Muscle of back (tissue), 11 donors: ENCODE measurements around the gene CASZ1. TPM values are rescaled to one million over a fixed set of nuclear protein-coding genes. Genes with fewer than 3 reads are reported as not detected.

Experiments
- DNase-seq, 3 donors: peaks; one replicate each; pipeline versions ENCODE4 v3.0.0 to v3.0.0-alpha.2; 2013
- polyA plus RNA-seq, 10 donors: library from polyadenylated mRNA; unstranded; fragments of 120-200 nt; gene quantifications; one replicate each; pipeline ENCODE4 v1.2.1, GENCODE V29; 2013; ENCODE audit not compliant: insufficient read length in 10 of 10

CASZ1 gene
- polyA plus RNA-seq, 10 donors = 28.3 to 57.9 (median 43.4) TPM

GRCh38 chr1:10608690-10609089, 187.8 kb downstream of the CASZ1 start:
- no peak for DNase-seq

DNA sequence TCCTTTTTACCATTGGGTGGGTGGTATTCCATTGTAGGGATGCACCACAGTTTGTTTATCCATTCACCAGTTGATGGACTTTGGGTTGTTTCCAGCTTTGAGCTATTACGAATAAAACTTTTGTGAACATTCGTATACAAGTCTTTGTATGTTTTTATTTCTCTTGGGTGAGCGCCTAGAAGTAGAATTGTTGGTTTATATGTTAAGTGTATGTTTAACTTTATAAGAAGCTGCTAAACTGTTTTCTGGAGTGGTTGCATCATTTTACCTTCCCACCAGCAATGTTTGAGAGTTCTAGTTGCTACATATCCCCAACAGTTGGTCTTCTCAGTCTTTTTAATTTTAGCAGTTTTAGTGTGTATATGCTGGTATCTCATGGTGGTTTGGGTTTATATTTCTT, 189.2 kb downstream of the CASZ1 start:
- no peak for DNase-seq

DNA sequence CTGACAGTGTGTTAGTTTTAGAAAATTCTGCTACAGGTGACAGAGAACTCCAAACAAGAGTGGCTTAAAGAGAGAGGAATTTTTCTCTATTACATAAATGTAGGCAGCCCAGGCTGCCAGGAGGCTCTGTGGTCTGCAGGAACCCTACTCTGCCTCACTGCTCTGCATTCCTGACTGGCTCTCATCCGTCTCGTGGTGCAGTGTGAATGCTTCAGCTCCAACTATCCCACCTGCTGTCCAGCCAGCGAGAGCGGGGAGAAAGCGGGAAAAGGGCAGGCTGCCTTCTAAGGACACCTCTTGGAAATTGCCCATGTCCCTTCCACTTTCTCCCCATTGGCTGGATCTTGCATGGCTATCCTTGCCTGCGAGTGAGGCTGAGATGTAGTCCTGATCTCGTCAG, 190.4 kb downstream of the CASZ1 start:
- DNase-seq = no peak

DNA sequence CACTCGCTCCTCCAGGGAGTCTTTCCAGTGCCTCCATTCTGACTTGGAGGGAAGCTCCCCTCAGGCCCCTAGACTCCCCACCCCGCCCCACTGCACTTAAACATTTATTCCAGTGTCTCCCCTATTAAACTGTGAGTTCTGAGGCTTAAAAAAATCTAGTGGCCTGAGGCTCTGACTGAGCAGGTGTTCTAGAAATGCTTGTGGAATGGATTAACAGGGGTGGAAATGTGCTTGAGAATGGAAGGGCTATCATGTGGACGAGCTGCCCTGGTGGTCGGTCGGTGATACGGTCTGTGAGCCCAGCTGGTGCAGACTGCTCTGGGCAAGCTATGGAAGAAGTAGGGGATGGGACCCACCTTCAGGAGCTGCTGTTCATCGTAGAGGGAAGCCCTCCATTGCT, 191.5 kb downstream of the CASZ1 start:
- DNase-seq = no peak

DNA sequence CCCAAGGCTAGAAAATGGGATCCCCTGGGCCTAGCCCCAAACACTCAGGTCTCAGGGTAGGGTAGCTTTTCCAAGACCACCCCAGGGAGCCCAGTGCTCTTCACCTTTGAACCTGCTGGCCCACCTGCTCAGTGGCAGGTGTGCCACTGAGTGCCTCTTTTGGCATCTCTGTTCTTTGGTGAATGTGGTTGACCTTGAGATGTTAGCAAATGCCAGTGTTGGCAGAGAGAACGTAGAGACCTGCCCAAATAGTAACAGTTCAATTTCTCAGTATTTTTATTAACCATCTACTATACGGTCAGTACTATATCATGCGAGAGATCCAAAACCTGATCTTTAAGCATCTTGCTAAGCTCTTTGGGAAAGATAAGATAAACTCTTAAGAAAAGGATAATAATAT, 193.5 kb downstream of the CASZ1 start:
- no peak for DNase-seq

GRCh38 chr1:10601342-10602070, 194.9 kb downstream of the CASZ1 start:
- peak in 2 of 3 donors; percentile 13 to 55 for DNase-seq

DNA sequence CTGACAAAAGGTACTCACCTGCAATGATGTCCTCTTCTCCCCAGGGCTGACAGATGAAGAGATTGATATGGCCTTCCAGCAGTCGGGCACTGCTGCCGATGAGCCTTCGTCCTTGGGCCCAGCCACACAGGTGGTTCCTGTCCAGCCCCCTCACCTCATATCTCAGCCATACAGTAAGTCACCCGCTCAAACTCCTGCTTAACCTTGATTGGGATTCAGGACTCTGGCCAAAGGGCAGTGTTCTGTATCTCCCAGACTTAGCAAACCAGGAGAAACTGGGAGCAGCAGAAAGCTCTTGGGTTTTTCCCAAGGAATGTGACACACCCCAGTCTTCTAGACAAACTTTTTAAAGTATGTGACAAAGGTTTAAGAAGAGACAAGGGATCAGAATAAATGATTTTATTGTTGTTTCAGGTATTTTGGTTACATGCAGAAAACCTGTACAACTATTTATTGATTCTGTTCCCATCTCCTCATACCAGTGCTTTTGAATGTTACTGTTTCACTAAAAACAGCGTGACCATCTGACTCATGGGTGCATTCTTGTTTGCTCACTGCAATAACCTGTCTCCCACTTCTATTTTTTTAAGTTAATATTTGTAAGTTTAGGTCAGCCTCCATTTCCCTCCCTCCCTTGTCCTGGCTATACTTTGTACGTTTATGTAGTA, 197.1 kb downstream of the CASZ1 start:
- DNase-seq = no peak

- DNase-seq = peak in 2 of 3 donors; percentile 34 to 61
Observed at GRCh38 chr1:10598389-10598702, 198.1 kb downstream of the CASZ1 start.

DNA sequence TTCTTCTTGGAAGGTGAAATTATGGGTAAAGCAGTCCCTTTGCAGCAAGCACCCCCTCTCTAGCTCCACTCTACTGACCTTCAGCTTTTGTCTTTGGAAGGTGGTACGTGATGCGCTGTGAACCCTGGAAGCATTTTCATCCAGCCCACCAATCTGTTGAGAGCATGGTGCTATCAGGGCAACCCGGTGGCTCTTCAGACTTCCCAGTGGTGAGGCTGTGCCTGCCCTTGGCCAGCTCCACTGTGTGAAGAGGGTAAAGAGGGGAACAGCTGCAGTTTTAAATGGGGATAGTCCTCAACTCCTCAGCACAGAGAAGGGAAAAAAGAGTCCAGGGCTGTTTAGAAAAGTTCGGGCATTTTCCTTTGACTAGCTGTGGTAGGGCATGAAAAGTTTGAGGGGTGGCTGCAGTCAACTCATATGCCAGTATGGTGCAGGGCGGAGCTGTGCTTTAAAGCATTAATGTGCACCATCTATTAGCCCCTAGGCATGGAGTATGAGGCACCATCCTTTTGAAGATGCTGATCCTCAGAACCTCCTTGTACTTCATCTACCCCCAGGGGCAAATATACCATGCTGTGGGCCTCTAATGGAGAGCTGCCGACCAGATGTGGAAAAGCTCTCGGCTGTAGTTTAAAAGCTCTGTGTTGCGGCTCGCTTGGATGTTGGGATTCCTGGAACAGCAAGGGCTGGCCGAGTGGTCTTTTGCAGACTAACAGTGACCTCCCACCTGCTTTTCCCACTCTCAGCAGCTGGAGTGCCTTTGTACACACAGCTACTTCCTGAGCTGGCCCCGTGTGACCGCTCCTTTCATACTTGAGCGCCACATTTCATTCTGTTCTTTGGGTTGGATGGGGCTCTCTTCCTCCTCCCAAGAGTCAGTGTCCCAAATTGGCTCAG, 198.7 kb downstream of the CASZ1 start:
- peak in 2 of 3 donors; percentile 13 to 18 for DNase-seq

DNA sequence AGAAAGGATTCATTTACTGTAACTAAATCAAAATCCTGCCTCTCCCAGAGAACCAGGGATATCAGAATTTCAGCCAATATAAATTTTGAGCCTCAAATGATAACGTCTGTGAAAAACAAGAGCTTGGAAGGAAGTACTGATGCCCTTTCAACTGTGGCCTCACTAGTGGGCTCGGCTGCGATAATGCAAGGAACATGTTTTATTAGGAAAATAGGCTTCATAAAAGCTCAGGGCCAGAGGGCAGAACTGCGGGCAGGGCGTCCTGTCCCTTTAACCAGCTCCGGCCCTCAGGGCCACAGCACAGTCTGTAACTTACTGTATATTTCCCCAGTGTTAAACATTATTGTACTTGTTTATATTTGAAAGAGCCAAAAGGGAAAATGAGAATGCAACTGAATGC, 199.7 kb downstream of the CASZ1 start:
- DNase-seq = no peak

GRCh38 chr1:10594595-10595223, 201.7 kb downstream of the CASZ1 start:
- no peak for DNase-seq

- no peak for DNase-seq
Observed at GRCh38 chr1:10593750-10594149, 202.7 kb downstream of the CASZ1 start.

- no peak for DNase-seq
Observed at GRCh38 chr1:10592373-10592772, 204.1 kb downstream of the CASZ1 start.

DNA sequence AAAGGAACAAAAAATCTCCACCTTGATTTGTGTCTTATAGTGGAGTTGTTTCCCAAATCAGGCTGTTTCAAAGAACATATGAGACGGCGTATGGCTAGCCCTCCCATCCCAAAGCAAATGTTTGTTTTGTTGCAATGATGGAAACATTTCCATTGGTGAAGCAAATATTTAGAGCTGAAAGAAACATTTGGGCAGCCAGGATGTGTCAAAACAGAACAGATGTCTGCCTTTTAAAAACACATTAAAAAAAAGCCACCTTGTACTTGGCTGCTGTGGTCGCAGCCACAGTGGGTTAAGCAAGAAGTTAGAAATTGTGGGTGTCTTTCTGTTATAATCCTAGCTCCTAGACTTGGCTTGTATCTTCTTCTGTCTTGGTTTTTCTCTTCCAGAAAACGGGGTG, 205.4 kb downstream of the CASZ1 start:
- no peak for DNase-seq

GRCh38 chr1:10589074-10589473, 207.4 kb downstream of the CASZ1 start:
- no peak for DNase-seq

DNA sequence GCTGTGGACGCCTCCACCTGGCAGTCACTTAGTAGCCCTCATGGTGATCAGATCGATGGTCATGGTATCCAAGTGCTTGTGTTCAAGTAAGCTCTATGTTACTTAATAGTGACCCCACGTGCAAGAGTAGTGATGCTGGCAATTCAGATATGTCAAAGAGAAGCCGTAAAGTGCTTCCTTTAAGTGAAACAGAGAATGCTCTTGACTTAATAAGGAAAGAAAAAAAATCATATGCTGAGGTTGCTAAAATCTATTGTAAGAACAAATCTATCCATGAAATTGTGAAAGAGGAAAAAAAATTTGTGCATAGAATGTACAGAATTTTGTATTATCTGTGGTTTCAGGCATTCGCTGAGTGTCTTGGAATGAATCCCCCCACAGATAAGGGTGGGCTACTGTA, 207.8 kb downstream of the CASZ1 start:
- no peak for DNase-seq

Other genes starting within 250 kb of the CASZ1 start
- 100 to 1,000 TPM; 141 to 224 (median 183) TPM for gene TARDBP, start 216.0 kb upstream of the CASZ1 start, polyA plus RNA-seq